Sigmoid colon (tissue), 7 donors: Measurements from ENCODE around the gene CACNG7. TPM values are rescaled to one million over a fixed set of nuclear protein-coding genes. Genes with fewer than 3 reads are reported as not detected.

Source experiments
- DNase-seq: peaks from one replicate; pipeline ENCODE4 v3.0.0-alpha.2; 2019
- H3K27ac ChIP-seq, 4 donors: fragments of 200-600 bp; sonication (generic); one replicate each; pipeline ENCODE4 v1.5.1; 2016 to 2019; ENCODE audit warnings: mild to moderate bottlenecking in 1 of 4
- H3K27me3 ChIP-seq, 3 donors: fragments of 200-600 bp; sonication (generic); one replicate each; pipeline ENCODE4 v1.5.1; 2019; ENCODE audit warnings: mild to moderate bottlenecking in 1 of 3
- H3K36me3 ChIP-seq, 4 donors: fragments of 200-600 bp; sonication (generic); one replicate each; pipeline ENCODE4 v1.5.1; 2016 to 2019
- H3K4me1 ChIP-seq, 4 donors: fragments of 200-600 bp; sonication (generic); one replicate each; pipeline ENCODE4 v1.5.1; 2017 to 2019
- H3K4me3 ChIP-seq, 4 donors: fragments of 200-600 bp; sonication (generic); one replicate each; pipeline ENCODE4 v1.5.1; 2017 to 2019; ENCODE audit warnings: mild to moderate bottlenecking in 2 of 4, moderate library complexity in 1 of 4
- H3K9me3 ChIP-seq, 4 donors: fragments of 200-600 bp in 3 of 4; sonication (generic) in 3 of 4; one replicate each; pipeline versions ENCODE4 v1.5.1 to v1.6.1; 2013 to 2019
- EP300 ChIP-seq, 4 donors: sonication (generic); formaldehyde crosslinking; IDR thresholded peaks; one replicate each; pipeline ENCODE4 v1.6.1; 2017; ENCODE audit warnings: antibody characterized with exemption in 4 of 4
- POLR2A ChIP-seq, 2 donors: fragments of 450-650 bp; IDR thresholded peaks; one replicate each; pipeline ENCODE4 v1.6.1; 2016; ENCODE audit warnings: antibody characterized with exemption in 2 of 2, mild to moderate bottlenecking in 2 of 2, moderate library complexity in 2 of 2
- POLR2AphosphoS5 ChIP-seq, 4 donors: sonication (generic); formaldehyde crosslinking; IDR thresholded peaks; one replicate each; pipeline ENCODE4 v1.6.1; 2017; ENCODE audit warnings: antibody characterized with exemption in 4 of 4
- WGBS, 2 donors: extraction: QIAGEN DNeasy Blood & Tissue Kit; methylation state at CpG; one replicate each; pipeline ENCODE4 v1.1.7; 2013; 5-methylcytosine and 5-hydroxymethylcytosine counted together
- intact Hi-C: fragments of 100-400 bp; cut with DNase I; formaldehyde crosslinking; loops from one replicate; pipeline ENCODE4 v1.15.1; 2023
- polyA plus RNA-seq, 3 donors: library from polyadenylated mRNA; stranded (reverse); fragments of 200-250 nt; gene quantifications; one replicate each; pipeline ENCODE4 v1.2.3, GENCODE V29; 2013
- total RNA-seq, 4 donors: library from RNA; depleted of rRNA; stranded (reverse); fragments of >200 nt; gene quantifications; one replicate each; pipeline ENCODE4 v1.1.0, GENCODE V29; 2016
- TF ChIP-seq, protein P1 (sequence below), 4 experiments: fragments of 450-650 bp in 3 of 4; fragments of 200-600 bp in 1 of 4; IDR thresholded peaks; one replicate each; pipeline ENCODE4 v1.5.1; 2016 to 2019; ENCODE audit warnings: antibody characterized with exemption in 4 of 4, mild to moderate bottlenecking in 3 of 4, moderate library complexity in 2 of 4
- donor health status: healthy with polysubstance abuse.
- donor health status: Bipolar disorder and iron deficiency.
- donor health status: healthy.

The CACNG7 gene
- total and polyA plus RNA-seq, 7 donors, result 0.20 TPM; not detected in 6

DNA sequence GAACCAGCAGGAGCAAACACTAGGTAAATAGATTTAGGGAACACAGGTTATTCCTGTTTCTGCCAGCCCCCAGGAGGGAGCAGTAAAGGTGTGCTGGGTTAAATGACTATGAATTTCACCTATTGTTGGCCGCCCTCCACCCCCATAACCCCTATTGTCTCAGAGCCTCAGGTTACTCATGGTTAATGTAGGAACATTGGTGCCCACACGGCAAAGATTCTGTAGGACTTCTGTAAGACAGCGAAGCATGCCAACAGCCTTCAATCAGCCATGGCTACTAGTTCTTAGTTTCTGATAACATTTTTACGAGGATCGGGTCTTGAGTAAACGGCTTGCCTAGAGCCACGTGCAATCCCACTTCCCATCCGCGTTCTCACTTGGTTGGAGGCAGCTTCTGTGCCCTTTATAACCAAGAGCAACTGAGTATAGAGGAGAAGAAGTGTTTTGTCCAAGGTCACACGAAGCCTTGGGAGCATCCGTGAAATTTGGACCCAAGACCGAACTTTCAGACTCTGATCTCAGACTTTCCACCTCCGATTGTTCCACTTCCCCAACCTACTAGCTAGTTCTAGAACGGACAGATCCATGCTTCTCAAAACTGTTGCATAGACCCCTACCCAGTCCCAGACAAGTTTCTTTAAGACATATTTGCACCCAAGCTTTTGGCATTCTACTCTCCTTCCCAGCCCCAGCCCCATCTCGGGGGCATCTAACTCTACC, 48.5 kb downstream of the CACNG7 start:
- peaks cover 12 to 88% (median 50%) of the 10 kb centered on the region in 3 donors for H3K27me3 ChIP-seq
- intact Hi-C loops, result no loop called here

DNA sequence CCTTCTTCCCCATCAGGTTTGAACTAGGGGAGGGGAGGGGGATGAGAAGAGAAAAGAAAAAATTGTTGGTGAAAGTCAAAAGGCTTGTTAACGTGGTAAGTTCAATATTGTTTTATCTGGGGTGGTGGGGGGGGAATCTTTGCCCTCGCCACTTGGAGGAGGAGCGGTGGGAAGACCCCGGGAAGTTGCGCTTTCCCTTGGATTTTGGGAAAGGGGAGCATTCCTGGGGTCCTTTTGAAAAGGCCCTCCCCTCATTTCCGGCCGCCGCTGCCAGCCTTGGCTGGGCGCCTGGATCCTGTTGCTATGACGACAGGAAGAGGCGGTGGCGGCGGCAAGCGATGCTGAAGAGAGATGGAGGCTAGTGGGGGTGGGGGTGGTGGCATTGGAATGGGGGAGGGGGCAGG, 49.1 kb downstream of the CACNG7 start:
- peaks cover 0 to 3% (median 0%) of the 10 kb centered on the region in 4 donors for H3K9me3 ChIP-seq
- no peak for DNase-seq
- H3K27ac ChIP-seq, result no peak overlapping the region
- no peaks in the 10 kb centered on the region for H3K36me3 ChIP-seq
- H3K4me3 ChIP-seq, result no peak overlapping the region
- H3K27me3 ChIP-seq, result peaks cover 17 to 90% (median 54%) of the 10 kb centered on the region in 3 donors
- TF ChIP-seq, protein P1, sequence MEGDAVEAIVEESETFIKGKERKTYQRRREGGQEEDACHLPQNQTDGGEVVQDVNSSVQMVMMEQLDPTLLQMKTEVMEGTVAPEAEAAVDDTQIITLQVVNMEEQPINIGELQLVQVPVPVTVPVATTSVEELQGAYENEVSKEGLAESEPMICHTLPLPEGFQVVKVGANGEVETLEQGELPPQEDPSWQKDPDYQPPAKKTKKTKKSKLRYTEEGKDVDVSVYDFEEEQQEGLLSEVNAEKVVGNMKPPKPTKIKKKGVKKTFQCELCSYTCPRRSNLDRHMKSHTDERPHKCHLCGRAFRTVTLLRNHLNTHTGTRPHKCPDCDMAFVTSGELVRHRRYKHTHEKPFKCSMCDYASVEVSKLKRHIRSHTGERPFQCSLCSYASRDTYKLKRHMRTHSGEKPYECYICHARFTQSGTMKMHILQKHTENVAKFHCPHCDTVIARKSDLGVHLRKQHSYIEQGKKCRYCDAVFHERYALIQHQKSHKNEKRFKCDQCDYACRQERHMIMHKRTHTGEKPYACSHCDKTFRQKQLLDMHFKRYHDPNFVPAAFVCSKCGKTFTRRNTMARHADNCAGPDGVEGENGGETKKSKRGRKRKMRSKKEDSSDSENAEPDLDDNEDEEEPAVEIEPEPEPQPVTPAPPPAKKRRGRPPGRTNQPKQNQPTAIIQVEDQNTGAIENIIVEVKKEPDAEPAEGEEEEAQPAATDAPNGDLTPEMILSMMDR (IDR thresholded peaks at IDR 0.05), result no peak
- TF ChIP-seq POLR2AphosphoS5 (IDR thresholded peaks at IDR 0.05) (no peak), POLR2A (IDR thresholded peaks at IDR 0.05) (no peak), EP300 (IDR thresholded peaks at IDR 0.05) (no peak)
- no peaks in the 10 kb centered on the region for H3K4me1 ChIP-seq
- intact Hi-C loops, result no loop called here
- WGBS, 2 donors, result 5 to 6% methylated on average over 14 of the region's 14 CpGs

More for the DNA sequence above, 48.5 kb downstream of the CACNG7 start:
- H3K4me3 ChIP-seq, result no peak overlapping the region
- DNase-seq, result no peak
- 6 to 11% methylated on average over 15 of the region's 15 CpGs for WGBS, 2 donors
- H3K27ac ChIP-seq, result no peak overlapping the region
- peaks cover 0 to 3% (median 0%) of the 10 kb centered on the region in 4 donors for H3K9me3 ChIP-seq
- no peaks in the 10 kb centered on the region for H3K36me3 ChIP-seq
- TF ChIP-seq POLR2AphosphoS5 (IDR thresholded peaks at IDR 0.05) (no peak), POLR2A (IDR thresholded peaks at IDR 0.05) (no peak), EP300 (IDR thresholded peaks at IDR 0.05) (no peak)
- TF ChIP-seq, protein P1 (IDR thresholded peaks at IDR 0.05), result no peak
- no peaks in the 10 kb centered on the region for H3K4me1 ChIP-seq

DNA sequence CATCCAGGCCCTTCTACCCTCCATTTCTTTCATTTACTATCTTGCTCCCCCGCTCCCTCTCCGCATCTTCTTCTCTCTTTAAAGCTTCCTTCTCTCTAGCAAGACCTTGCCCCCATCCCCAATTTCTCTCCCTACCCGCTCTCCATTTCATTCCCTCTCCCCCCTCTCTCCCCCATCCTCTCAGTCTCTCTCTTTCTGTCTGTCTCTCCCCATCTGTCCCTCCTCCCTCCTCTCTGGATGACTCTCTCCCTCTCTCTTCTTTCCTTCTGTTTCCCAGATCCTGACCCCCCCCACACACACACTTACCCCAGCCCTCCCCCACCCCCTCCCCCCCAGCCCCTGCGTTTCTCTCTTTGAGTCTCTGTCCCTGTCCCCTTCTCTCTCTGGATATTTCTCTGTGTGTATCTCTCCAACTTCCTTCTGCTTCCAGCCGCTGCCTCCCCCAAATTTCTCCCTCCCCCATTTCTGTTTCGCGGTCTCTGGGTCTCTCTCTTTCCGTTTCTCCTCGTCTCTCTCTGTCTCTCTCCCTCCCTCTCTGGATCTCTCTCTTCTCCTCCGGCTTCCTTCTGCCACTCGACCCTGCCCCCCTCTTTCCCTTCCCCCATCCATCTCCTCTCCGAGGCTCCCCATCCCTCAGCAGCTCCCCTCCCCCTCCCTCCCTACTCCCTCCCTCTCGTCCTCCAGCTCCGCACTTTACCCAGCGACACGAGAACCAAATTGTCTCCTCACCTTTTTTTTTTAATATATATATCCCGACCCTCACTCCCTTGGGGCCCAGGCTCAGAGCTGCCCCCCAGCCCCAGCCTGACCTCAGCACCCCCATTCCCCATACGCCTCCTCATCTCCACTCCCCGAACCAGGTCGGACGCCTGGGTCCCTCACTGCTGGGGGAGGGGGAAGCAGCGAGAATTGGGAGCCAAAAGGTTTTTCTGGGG, 50.0 kb downstream of the CACNG7 start:
- 3 to 8% methylated on average over 22 of the region's 22 CpGs for WGBS, 2 donors
- intact Hi-C loops, result no loop called here

DNA sequence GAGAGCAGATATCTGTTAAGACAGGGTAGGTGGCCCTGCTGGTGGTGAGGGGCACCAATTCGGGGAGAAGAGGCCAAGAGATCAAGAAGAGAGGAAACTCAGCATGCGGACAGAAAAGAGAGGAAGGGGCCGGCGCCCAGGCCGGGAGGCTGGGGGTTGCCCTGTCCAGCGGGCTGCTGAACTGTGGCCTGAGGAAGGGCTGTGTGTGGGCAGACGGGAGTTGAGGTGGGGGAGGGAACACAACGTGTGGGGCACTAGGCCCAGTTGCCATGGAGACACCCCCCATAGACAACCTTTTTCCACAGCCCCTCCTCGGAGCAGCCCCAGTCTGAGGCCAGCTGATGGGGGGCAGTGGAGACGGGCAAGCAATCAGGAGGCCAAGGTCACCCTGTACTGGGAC, 51.1 kb downstream of the CACNG7 start:
- TF ChIP-seq POLR2A (IDR thresholded peaks at IDR 0.05) (no peak), POLR2AphosphoS5 (IDR thresholded peaks at IDR 0.05) (no peak), EP300 (IDR thresholded peaks at IDR 0.05) (no peak)
- TF ChIP-seq, protein P1 (IDR thresholded peaks at IDR 0.05), result no peak
- Histone ChIP-seq H3K4me1 (no peaks in the 10 kb centered on the region), H3K27ac (no peak overlapping the region), H3K9me3 (no peaks in the 10 kb centered on the region), H3K4me3 (no peak overlapping the region), H3K36me3 (no peaks in the 10 kb centered on the region), H3K27me3 (peaks cover 25 to 95% (median 68%) of the 10 kb centered on the region in 3 donors)
- intact Hi-C loops, result no loop called here
- DNase-seq, result no peak
- WGBS, 2 donors, result 4 to 11% methylated on average over 10 of the region's 10 CpGs

More for the DNA sequence above, 50.0 kb downstream of the CACNG7 start:
- Histone ChIP-seq H3K4me1 (no peaks in the 10 kb centered on the region), H3K36me3 (no peaks in the 10 kb centered on the region), H3K4me3 (no peak overlapping the region), H3K27ac (no peak overlapping the region), H3K27me3 (peaks cover 25 to 90% (median 61%) of the 10 kb centered on the region in 3 donors), H3K9me3 (no peaks in the 10 kb centered on the region)
- no peak for DNase-seq
- TF ChIP-seq POLR2A (IDR thresholded peaks at IDR 0.05) (no peak), EP300 (IDR thresholded peaks at IDR 0.05) (no peak), POLR2AphosphoS5 (IDR thresholded peaks at IDR 0.05) (no peak)
- TF ChIP-seq, protein P1 (IDR thresholded peaks at IDR 0.05), result no peak
